OCI-LY1 (cell line): ENCODE measurements around the gene DCUN1D2.

Experiments used
- H2AFZ ChIP-seq: fragments of 200-600 bp; sonication (generic), shearing (Covaris generic); 2 replicates; pipeline ENCODE4 v1.6.0; 2014; ENCODE audit warnings: antibody characterized with exemption, mild to moderate bottlenecking, low read length
- H3F3A ChIP-seq: fragments of 200-600 bp; sonication (generic), shearing (Covaris generic); 2 replicates; pipeline ENCODE4 v1.6.0; 2014; ENCODE audit warnings: mild to moderate bottlenecking, antibody characterized with exemption, low read length, moderate library complexity; ENCODE audit not compliant: insufficient read depth
- H3K27ac ChIP-seq: fragments of 200-600 bp; sonication (generic); 2 replicates; pipeline ENCODE4 v1.5.1; 2014; ENCODE audit warnings: low read length, mixed run types, mild to moderate bottlenecking, low read depth; ENCODE audit not compliant: poor library complexity, severe bottlenecking
- H3K27me3 ChIP-seq: fragments of 200-600 bp; sonication (generic); 2 replicates; pipeline ENCODE4 v1.6.0; 2014; ENCODE audit warnings: antibody characterized with exemption, mild to moderate bottlenecking, low read length, moderate library complexity; ENCODE audit not compliant: insufficient read depth
- H3K36me3 ChIP-seq: fragments of 200-600 bp; sonication (generic); 2 replicates; pipeline ENCODE4 v1.6.1; 2014; ENCODE audit warnings: mild to moderate bottlenecking, antibody characterized with exemption, low read length, moderate library complexity, mixed read lengths; ENCODE audit not compliant: insufficient read depth
- H3K4me1 ChIP-seq: fragments of 200-600 bp; sonication (generic); 2 replicates; pipeline ENCODE4 v1.5.1; 2014; ENCODE audit warnings: mild to moderate bottlenecking, low read length, moderate library complexity; ENCODE audit not compliant: insufficient read depth, severe bottlenecking
- H3K4me2 ChIP-seq: fragments of 200-600 bp; sonication (generic), shearing (Covaris generic); 2 replicates; pipeline ENCODE4 v1.6.1; 2014; ENCODE audit warnings: low read length
- H3K4me3 ChIP-seq: fragments of 200-600 bp; sonication (generic); 2 replicates; pipeline ENCODE4 v1.5.1; 2014; ENCODE audit warnings: low read length, low read depth, mild to moderate bottlenecking, mixed read lengths; ENCODE audit not compliant: poor library complexity, severe bottlenecking
- H3K79me2 ChIP-seq: fragments of 200-600 bp; shearing (Covaris generic); 2 replicates; pipeline ENCODE4 v1.6.1; 2016; ENCODE audit warnings: mixed run types, low read length, mixed read lengths; ENCODE audit not compliant: insufficient read depth
- H3K9ac ChIP-seq: fragments of 200-600 bp; sonication (generic), shearing (Covaris generic); 2 replicates; pipeline ENCODE4 v1.6.1; 2014; ENCODE audit warnings: mild to moderate bottlenecking, low read length, mixed read lengths
- H3K9me2 ChIP-seq: fragments of 200-600 bp; sonication (generic), shearing (Covaris generic); 2 replicates; pipeline ENCODE4 v1.6.1; 2014; ENCODE audit warnings: low read depth, mild to moderate bottlenecking, low read length, mixed read lengths
- H3K9me3 ChIP-seq: fragments of 200-600 bp; shearing (Covaris generic); 2 replicates; pipeline ENCODE4 v1.6.1; 2014; ENCODE audit warnings: low read length, mixed read lengths
- H4K20me1 ChIP-seq: fragments of 200-600 bp; sonication (generic), shearing (Covaris generic); 2 replicates; pipeline ENCODE4 v1.6.0; 2016; ENCODE audit warnings: mild to moderate bottlenecking, low read length; ENCODE audit not compliant: insufficient read depth
- CTCF ChIP-seq: fragments of 200-600 bp; sonication (generic), shearing (Covaris generic); IDR thresholded peaks from 2 replicates; pipeline ENCODE4 v1.5.1; 2017; ENCODE audit warnings: mild to moderate bottlenecking, antibody characterized with exemption, low read length, moderate library complexity, mixed read lengths
- EZH2 ChIP-seq: fragments of 200-600 bp; sonication (generic), shearing (Covaris generic); IDR thresholded peaks from 2 replicates; pipeline ENCODE4 v1.8.0; 2017; ENCODE audit warnings: borderline replicate concordance, mixed run types, mild to moderate bottlenecking, antibody characterized with exemption, low read length, moderate library complexity, mixed read lengths

The DCUN1D2 gene

GRCh38 chr13:113443991-113444390, 46.5 kb downstream of the DCUN1D2 start:
- Histone ChIP-seq H3K9me3 (peaks cover 18% of the 10 kb centered on the region), H3K4me3 (no peak overlapping the region), H3K27me3 (no peaks in the 10 kb centered on the region), H3K27ac (peak overlapping the region; percentile 98), H3K79me2 (no peaks in the 10 kb centered on the region), H3K9me2 (no peaks in the 10 kb centered on the region), H3K4me1 (peaks cover 41% of the 10 kb centered on the region), H3K36me3 (peaks cover 20% of the 10 kb centered on the region), H4K20me1 (no peaks in the 10 kb centered on the region), H3K9ac (no peak overlapping the region), H3K4me2 (no peak overlapping the region), H2AFZ (no peak overlapping the region), H3F3A (no peaks in the 10 kb centered on the region; the same call in 1 of the 2 replicates)
- no peak for TF ChIP-seq EZH2
- no peak for TF ChIP-seq CTCF

- H3K9me2 ChIP-seq = no peaks in the 10 kb centered on the region
- peaks cover 20% of the 10 kb centered on the region for H3K36me3 ChIP-seq
- H3K9me3 ChIP-seq = peaks cover 18% of the 10 kb centered on the region
- H3K9ac ChIP-seq = no peak overlapping the region
- no peaks in the 10 kb centered on the region; the same call in 1 of the 2 replicates for H3F3A ChIP-seq
- H3K4me2 ChIP-seq = no peak overlapping the region
- H3K27me3 ChIP-seq = no peaks in the 10 kb centered on the region
- no peak overlapping the region for H3K4me3 ChIP-seq
- peaks cover 32% of the 10 kb centered on the region for H3K4me1 ChIP-seq
- TF ChIP-seq EZH2 = no peak
- TF ChIP-seq CTCF = no peak
- no peak overlapping the region for H3K27ac ChIP-seq
- no peak overlapping the region for H2AFZ ChIP-seq
- no peaks in the 10 kb centered on the region for H4K20me1 ChIP-seq
- no peaks in the 10 kb centered on the region for H3K79me2 ChIP-seq
These were observed 47.5 kb downstream of the DCUN1D2 start for GRCh38 chr13:113442985-113443362.

GRCh38 chr13:113442354-113442984, 48.0 kb downstream of the DCUN1D2 start:
- H3K36me3 ChIP-seq = peaks cover 18% of the 10 kb centered on the region
- no peak overlapping the region for H3K27ac ChIP-seq
- no peak overlapping the region for H3K4me2 ChIP-seq
- H3K9me2 ChIP-seq = no peaks in the 10 kb centered on the region
- no peaks in the 10 kb centered on the region for H4K20me1 ChIP-seq
- no peak overlapping the region for H3K9ac ChIP-seq
- no peak overlapping the region for H3K4me3 ChIP-seq
- no peaks in the 10 kb centered on the region for H3K27me3 ChIP-seq
- no peaks in the 10 kb centered on the region; the same call in 1 of the 2 replicates for H3F3A ChIP-seq
- peaks cover 27% of the 10 kb centered on the region for H3K4me1 ChIP-seq
- no peak overlapping the region for H2AFZ ChIP-seq
- H3K9me3 ChIP-seq = peaks cover 18% of the 10 kb centered on the region
- no peaks in the 10 kb centered on the region for H3K79me2 ChIP-seq
- TF ChIP-seq CTCF = no peak
- no peak for TF ChIP-seq EZH2
